ENCODE results near the gene TMEM233. TPM values are rescaled to one million over a fixed set of nuclear protein-coding genes. Genes with fewer than 3 reads are reported as not detected.

Gene TMEM233
- total and polyA plus RNA-seq, 10 of the 15 experiments (the other 5 are each of a cell fraction or from before 2014, with no cell fraction given), result not detected

GRCh38 chr12:119683413-119683812 lies 89.8 kb downstream of the TMEM233 start:
- no peak for DNase-seq (ENCODE audit: low read depth, low spot score)
- TF ChIP-seq ZBTB40 (IDR thresholded peaks at IDR 0.05; ENCODE audit: borderline replicate concordance) (no peak), NR2F1 (conservative IDR thresholded peaks at IDR 0.05) (no peak), ELK1 (IDR thresholded peaks at IDR 0.05; ENCODE audit: low read depth, low read length) (no peak)
- H3K27me3 ChIP-seq (replicated peaks in 1 of 2; ENCODE audit: control insufficient read depth in 2 of 2, insufficient read depth in 2 of 2, low read length in 1 of 2), result no peaks in the 10 kb centered on the region
- no peak overlapping the region for H3K4me3 ChIP-seq
- no peak overlapping the region for H2AFZ ChIP-seq (ENCODE audit: control insufficient read depth, low read depth, low read length)
- intact Hi-C loops (cut with micrococcal nuclease; ENCODE audit: unreplicated experiment) (no loop called here), in situ Hi-C loops (cut with MboI) (no loop called here)
- BruUV-seq (replicated peaks), result no TSS peak
- no peaks in the 10 kb centered on the region for H3K79me2 ChIP-seq (ENCODE audit: control insufficient read depth, insufficient read depth, low read length)
- no peak overlapping the region for H3K9ac ChIP-seq (ENCODE audit: control insufficient read depth, insufficient read depth, low read length)
- ChIA-PET RAD21 (ENCODE audit: unreplicated experiment) (interaction anchor here (3.9 to 5.0 kb wide), 2 partner anchors 14 to 18 kb away, joined by 15 to 41 read pairs; partner anchors contain the start of gene PRKAB1), POLR2A (interaction anchor here (0.9 kb wide), 1 partner anchor 17 kb away, joined by 4 read pairs; no protein-coding TSS in a partner anchor), SMC1A (ENCODE audit: uncharacterized antibody, unreplicated experiment) (interaction anchor here (2.3 to 5.7 kb wide), 2 partner anchors 12 to 13 kb away, joined by 10 to 83 read pairs; partner anchors contain the start of gene PRKAB1), CTCF (interaction anchor here (3.2 to 8.6 kb wide), 3 partner anchors 12 to 24 kb away, joined by 11 to 91 read pairs (median 13); partner anchors contain the start of gene PRKAB1)
- no peaks in the 10 kb centered on the region for H3K9me3 ChIP-seq (replicated peaks; ENCODE audit: control insufficient read depth, insufficient read depth, low read length)
- H4K20me1 ChIP-seq (ENCODE audit: control insufficient read depth, insufficient read depth), result no peaks in the 10 kb centered on the region
- 93% methylated on average over 6 of the region's 6 CpGs for WGBS (ENCODE audit: insufficient coverage, insufficient replicate concordance, low lambda C conversion rate, missing lambda C conversion rate)
- peaks cover 8 to 21% of the 10 kb centered on the region in 2 experiments; a peak in 3 of 4 replicates for H3K36me3 ChIP-seq (ENCODE audit: control insufficient read depth in 2 of 2, insufficient read depth in 2 of 2, low read length in 1 of 2)
- no peak for FAIRE-seq
- peaks cover 20% of the 10 kb centered on the region for H3K4me1 ChIP-seq (ENCODE audit: control insufficient read depth, insufficient read depth, low read length)
- no peak overlapping the region for H3K27ac ChIP-seq (ENCODE audit: control insufficient read depth, insufficient read depth)
- no peak overlapping the region for H3K4me2 ChIP-seq (ENCODE audit: control insufficient read depth, insufficient read depth)
- no peak for ATAC-seq

Data from GM12878 (cell line).